ENCODE data around the gene ZSCAN12. TPM values are rescaled to one million over a fixed set of nuclear protein-coding genes. Genes with fewer than 3 reads are reported as not detected.

ZSCAN12 gene
- total RNA-seq, 1 experiment from 2014 or later, result 4.7 TPM

- DNase-seq, result peak; percentile 51
- H3K4me3 Mint-ChIP-seq (ENCODE audit: low read depth, unreplicated experiment), result peak within 1 kb of the TSS; percentile 72
- peak within 1 kb of the TSS; percentile 6 for H3K27ac Mint-ChIP-seq (ENCODE audit: unreplicated experiment)
- TF ChIP-seq CTCF (IDR thresholded peaks at IDR 0.05; ENCODE audit: unreplicated experiment), result no peak
- intact Hi-C loops (cut with micrococcal nuclease; ENCODE audit: unreplicated experiment), result no loop called here
- peaks cover 5% of the 10 kb centered on the region for H3K36me3 Mint-ChIP-seq (ENCODE audit: insufficient read depth, unreplicated experiment)
- BruUV-seq (replicated peaks), result no TSS peak
- no peaks in the 10 kb centered on the region for H3K27me3 Mint-ChIP-seq (ENCODE audit: unreplicated experiment)
- CTCF ChIA-PET, result no interaction called here
- H3K9me3 Mint-ChIP-seq (ENCODE audit: low read depth, unreplicated experiment), result peaks cover 9% of the 10 kb centered on the region
- H3K4me1 Mint-ChIP-seq (ENCODE audit: low read depth, unreplicated experiment), result no peaks in the 10 kb centered on the region
Observed at GRCh38 chr6:28443112-28443773, 43.7 kb upstream of the ZSCAN12 start, which contains the start of gene ZSCAN23. Gene ZSCAN23, minus strand, starts transcription at chr6:28443491. Its CDS starts 7,225 bp downstream, at chr6:28436266.

- H3K4me3 Mint-ChIP-seq (ENCODE audit: low read depth, unreplicated experiment), result peak overlapping the region; percentile 72
- DNase-seq, result no peak
- CTCF ChIA-PET, result no interaction called here
Observed at GRCh38 chr6:28442586-28442985, 43.0 kb upstream of the ZSCAN12 start.

GRCh38 chr6:28436404-28436803, 36.9 kb upstream of the ZSCAN12 start:
- intact Hi-C loops (cut with micrococcal nuclease; ENCODE audit: unreplicated experiment), result no loop called here
- no peak for TF ChIP-seq CTCF (IDR thresholded peaks at IDR 0.05; ENCODE audit: unreplicated experiment)
- BruUV-seq (replicated peaks), result no TSS peak

More at GRCh38 chr6:28442586-28442985, 43.0 kb upstream of the ZSCAN12 start:
- Mint-ChIP-seq H3K4me1 (ENCODE audit: low read depth, unreplicated experiment) (no peaks in the 10 kb centered on the region), H3K36me3 (ENCODE audit: insufficient read depth, unreplicated experiment) (peaks cover 5% of the 10 kb centered on the region), H3K27me3 (ENCODE audit: unreplicated experiment) (no peaks in the 10 kb centered on the region), H3K9me3 (ENCODE audit: low read depth, unreplicated experiment) (peaks cover 9% of the 10 kb centered on the region), H3K27ac (ENCODE audit: unreplicated experiment) (no peak overlapping the region)
- intact Hi-C loops (cut with micrococcal nuclease; ENCODE audit: unreplicated experiment), result no loop called here
- BruUV-seq (replicated peaks), result no TSS peak
- no peak for TF ChIP-seq CTCF (IDR thresholded peaks at IDR 0.05; ENCODE audit: unreplicated experiment)

GRCh38 chr6:28433119-28433518, 33.6 kb upstream of the ZSCAN12 start:
- intact Hi-C loops (cut with micrococcal nuclease; ENCODE audit: unreplicated experiment), result no loop called here
- no peak for DNase-seq
- Mint-ChIP-seq H3K9me3 (ENCODE audit: low read depth, unreplicated experiment) (no peaks in the 10 kb centered on the region), H3K4me3 (ENCODE audit: low read depth, unreplicated experiment) (no peak overlapping the region), H3K27me3 (ENCODE audit: unreplicated experiment) (peaks cover 26% of the 10 kb centered on the region), H3K36me3 (ENCODE audit: insufficient read depth, unreplicated experiment) (no peaks in the 10 kb centered on the region), H3K27ac (ENCODE audit: unreplicated experiment) (no peak overlapping the region), H3K4me1 (ENCODE audit: low read depth, unreplicated experiment) (no peaks in the 10 kb centered on the region)
- TF ChIP-seq CTCF (IDR thresholded peaks at IDR 0.05; ENCODE audit: unreplicated experiment), result no peak
- no TSS peak for BruUV-seq (replicated peaks)
- CTCF ChIA-PET, result no interaction called here

More at GRCh38 chr6:28436404-28436803, 36.9 kb upstream of the ZSCAN12 start:
- Mint-ChIP-seq H3K27ac (ENCODE audit: unreplicated experiment) (no peak overlapping the region), H3K27me3 (ENCODE audit: unreplicated experiment) (peaks cover 13% of the 10 kb centered on the region), H3K9me3 (ENCODE audit: low read depth, unreplicated experiment) (no peaks in the 10 kb centered on the region), H3K4me1 (ENCODE audit: low read depth, unreplicated experiment) (no peaks in the 10 kb centered on the region), H3K36me3 (ENCODE audit: insufficient read depth, unreplicated experiment) (no peaks in the 10 kb centered on the region), H3K4me3 (ENCODE audit: low read depth, unreplicated experiment) (no peak overlapping the region)
- CTCF ChIA-PET, result no interaction called here
- DNase-seq, result no peak

All from Calu3 (cell line).